GM12878 (cell line): ENCODE measurements around the gene CCDC51.

Experiments used
- ATF7 ChIP-seq: fragments of 450-650 bp; IDR thresholded peaks from 2 replicates; pipeline ENCODE4 v1.6.1; 2016; ENCODE audit warnings: low read depth, mild to moderate bottlenecking
- CEBPB ChIP-seq, 2 experiments: fragments of 150-350 bp in 1 of 2; IDR thresholded peaks; 2 replicates each; pipeline ENCODE4 v1.6.1; 2012 to 2014; ENCODE audit warnings: low read depth in 2 of 2, low read length in 2 of 2, borderline replicate concordance in 1 of 2, inconsistent platforms in 1 of 2
- FOS ChIP-seq: IDR thresholded peaks from 3 replicates; pipeline ENCODE4 v1.6.1; 2011; ENCODE audit warnings: borderline replicate concordance; ENCODE audit not compliant: insufficient read length; ENCODE audit errors: extremely low read depth
- SIX5 ChIP-seq: IDR thresholded peaks from 2 replicates; pipeline ENCODE4 v1.6.1; 2011; ENCODE audit warnings: mild to moderate bottlenecking, low read depth, low read length, moderate library complexity; ENCODE audit not compliant: severe bottlenecking
- YY1 ChIP-seq: IDR thresholded peaks from 2 replicates; pipeline ENCODE4 v1.6.1; 2011; ENCODE audit warnings: low read depth, mild to moderate bottlenecking, low read length
- TF ChIP-seq, protein P1 (sequence below): IDR thresholded peaks from 2 replicates; pipeline ENCODE4 v1.6.1; 2011; ENCODE audit warnings: low read depth, low read length, improper control_type of control experiment, borderline replicate concordance

GRCh38 chr3:48465237-48465530 is 25.3 kb upstream of the CCDC51 start:
- TF ChIP-seq YY1 (no peak), FOS (no peak), SIX5 (no peak), CEBPB (IDR thresholded peaks at IDR 0.05; ENCODE audit: borderline replicate concordance in 1 of 2, low read depth in 2 of 2, low read length in 2 of 2) (no peak), ATF7 (no peak)
- TF ChIP-seq, protein P1, sequence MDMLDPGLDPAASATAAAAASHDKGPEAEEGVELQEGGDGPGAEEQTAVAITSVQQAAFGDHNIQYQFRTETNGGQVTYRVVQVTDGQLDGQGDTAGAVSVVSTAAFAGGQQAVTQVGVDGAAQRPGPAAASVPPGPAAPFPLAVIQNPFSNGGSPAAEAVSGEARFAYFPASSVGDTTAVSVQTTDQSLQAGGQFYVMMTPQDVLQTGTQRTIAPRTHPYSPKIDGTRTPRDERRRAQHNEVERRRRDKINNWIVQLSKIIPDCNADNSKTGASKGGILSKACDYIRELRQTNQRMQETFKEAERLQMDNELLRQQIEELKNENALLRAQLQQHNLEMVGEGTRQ = no peak
